GM21528 (cell line): ENCODE results near the gene GTF2I.
A peak's percentile ranks its signal among the peaks of the same experiment; 100 is the strongest.
"Not testable (repeated sequence)": the region's sequence is repeated elsewhere in the genome, so short reads cannot be mapped to it uniquely, and the experiment has no call there.

Source experiments
- ATAC-seq: cut with Tn5 transposase; IDR thresholded peaks from one replicate; pipeline ENCODE4 v1.9.1; 2021; ENCODE audit warnings: mild to moderate bottlenecking, moderate library complexity; ENCODE audit not compliant: unreplicated experiment, low FRiP score

The GTF2I gene

DNA sequence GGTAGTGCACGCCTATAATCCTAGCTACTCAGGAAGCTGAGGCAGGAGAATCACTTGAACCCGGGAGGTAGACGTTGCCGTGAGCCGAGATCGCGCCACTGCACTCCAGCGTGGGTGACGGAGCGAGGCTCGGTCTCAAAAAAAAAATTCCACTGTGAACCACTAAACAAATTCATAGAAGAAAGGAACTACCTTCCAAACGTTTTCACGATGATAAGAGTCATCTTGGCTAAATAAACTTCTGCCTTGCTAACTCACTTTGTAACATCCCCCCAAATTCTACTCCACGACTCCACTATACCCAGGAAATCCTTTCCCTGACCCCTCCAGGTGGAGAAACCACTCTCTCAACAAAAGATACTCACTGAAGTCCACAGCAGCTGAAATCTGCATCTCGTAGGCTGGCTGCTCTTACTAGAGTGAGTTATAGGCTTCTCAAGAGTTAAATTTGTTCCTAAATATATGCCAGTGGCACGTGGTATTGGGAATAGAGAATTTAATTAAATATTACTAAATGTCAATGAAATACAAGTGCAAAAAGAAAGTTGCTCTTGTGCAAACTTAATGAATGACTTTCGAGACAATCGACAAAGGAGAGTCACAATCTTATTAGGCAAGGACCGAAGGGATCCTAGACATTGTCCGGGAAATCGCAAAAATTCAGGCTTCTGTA lies 1.6 kb upstream of the GTF2I start:
- ATAC-seq = no peak

DNA sequence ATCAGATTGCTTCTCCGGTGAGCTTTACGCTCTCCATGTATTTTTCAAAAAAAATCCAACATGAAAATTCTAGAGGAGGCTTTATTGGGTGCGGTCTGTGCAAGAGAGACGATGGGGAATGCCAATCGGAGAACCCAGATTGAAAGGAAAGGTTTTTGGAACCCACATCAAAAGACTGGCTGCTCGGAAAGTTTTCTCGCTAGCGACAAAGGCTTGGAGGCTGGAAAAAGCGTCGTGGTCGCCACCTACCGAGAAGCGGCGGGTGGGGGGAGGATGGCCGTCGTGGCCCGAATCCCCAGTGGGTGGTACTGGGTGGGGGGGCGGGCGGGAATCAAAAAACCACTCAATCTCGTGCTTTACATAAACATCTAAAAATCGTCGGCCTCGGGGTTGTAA lies 1.1 kb upstream of the GTF2I start:
- no peak for ATAC-seq

DNA sequence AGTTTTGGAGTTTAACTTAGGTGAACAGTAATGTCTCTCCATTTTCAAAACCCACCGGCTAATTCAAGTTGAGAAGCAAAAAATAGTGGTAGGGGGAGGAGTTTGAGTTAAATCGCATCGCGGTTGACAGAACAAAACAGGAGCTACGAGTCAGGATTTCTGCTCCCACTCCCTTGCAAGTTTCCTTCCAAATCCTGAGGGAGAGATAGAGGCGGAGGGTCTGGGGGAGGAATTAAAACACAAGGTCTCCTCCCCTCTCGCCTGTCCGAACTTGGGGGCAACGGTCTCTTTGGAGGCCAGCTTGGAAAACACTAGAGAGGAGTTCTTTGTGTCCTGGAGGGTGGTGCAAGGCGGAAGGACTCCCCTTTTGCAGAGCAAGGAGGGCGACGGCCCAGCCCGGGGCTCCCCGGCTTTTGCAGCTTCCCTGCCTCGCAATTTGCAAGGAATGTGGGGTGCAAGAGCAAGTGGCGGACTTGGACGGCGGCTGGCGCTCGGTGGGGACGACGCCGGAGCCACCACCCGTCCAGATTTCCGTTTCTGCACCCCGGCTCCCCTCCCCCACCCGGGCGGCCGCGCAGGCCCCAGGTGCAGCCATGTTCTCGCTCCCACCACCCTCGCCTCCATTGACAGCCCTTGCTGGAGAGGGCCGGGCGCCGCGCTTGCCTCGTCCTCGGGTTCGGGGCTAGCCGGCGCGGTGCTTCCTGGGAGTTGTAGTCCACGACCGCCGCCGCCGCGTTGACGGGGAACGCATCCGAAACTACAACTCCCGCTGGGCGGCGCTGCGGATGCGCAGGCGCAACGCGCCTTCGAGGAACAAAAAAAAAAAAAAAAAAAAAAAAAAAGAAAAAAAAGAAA lies 454 bp upstream of the GTF2I start:
- ATAC-seq = peak; percentile 59

DNA sequence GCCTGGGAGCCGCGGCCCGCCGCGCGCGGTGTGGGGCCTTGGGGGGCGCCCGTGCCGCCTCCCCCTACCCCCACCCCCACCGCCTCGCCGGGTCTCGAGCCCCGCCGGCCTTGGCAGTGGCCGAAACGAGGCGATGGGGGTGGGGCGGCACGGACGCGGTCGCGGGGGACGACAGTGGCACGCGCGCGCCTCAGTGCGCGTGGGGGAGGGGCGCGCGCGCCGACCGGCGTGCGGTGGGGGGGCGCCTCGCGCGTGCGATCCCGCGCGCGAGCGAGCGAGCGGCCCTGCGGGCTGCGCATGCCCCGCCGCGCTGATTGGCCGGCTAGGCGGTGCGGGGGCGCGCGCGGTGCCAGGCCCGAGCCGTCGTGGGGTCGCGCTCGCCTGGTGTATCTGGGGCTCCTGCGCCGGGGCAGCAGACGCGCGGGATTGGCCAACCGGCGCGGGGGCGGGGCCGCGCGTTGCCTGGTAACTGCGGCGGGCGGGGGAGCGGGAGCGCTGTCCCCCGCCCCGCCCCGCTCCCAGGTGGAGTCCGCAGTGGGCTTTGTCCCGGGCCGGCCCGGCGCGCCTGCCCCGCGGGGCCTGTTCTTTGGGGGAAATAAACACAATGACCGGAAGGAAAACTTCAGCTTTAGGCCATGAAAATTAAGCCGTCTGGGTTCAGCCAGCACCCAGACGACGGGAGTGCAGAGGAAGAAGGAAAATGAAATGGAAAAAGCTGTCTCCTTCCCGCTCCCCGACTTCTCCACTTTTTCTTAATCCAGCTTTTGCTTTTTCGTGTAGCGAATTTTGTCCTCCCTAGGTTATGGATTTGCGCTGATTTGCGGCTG lies 873 bp downstream of the GTF2I start:
- peak; percentile 45 for ATAC-seq

DNA sequence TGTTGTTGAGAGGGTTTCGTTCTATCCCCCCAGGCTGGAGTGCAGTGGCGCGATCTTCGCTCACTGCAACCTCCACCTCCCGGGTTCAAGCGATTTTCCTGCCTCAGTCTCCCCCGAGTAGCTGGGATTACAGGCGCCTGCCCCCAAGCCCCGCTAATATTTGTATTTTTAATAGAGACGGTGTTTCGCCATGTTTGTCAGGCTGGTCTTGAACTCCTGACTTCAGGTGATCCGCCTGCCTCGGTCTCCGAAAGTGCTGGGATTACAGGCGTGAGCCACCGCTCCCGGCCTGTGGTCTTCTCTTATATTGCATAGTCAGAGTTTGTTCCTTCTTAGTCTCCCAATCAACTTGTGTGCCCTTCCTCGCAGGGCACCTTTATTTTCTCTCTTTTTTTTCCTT lies 2.7 kb downstream of the GTF2I start:
- ATAC-seq = not testable (repeated sequence)

DNA sequence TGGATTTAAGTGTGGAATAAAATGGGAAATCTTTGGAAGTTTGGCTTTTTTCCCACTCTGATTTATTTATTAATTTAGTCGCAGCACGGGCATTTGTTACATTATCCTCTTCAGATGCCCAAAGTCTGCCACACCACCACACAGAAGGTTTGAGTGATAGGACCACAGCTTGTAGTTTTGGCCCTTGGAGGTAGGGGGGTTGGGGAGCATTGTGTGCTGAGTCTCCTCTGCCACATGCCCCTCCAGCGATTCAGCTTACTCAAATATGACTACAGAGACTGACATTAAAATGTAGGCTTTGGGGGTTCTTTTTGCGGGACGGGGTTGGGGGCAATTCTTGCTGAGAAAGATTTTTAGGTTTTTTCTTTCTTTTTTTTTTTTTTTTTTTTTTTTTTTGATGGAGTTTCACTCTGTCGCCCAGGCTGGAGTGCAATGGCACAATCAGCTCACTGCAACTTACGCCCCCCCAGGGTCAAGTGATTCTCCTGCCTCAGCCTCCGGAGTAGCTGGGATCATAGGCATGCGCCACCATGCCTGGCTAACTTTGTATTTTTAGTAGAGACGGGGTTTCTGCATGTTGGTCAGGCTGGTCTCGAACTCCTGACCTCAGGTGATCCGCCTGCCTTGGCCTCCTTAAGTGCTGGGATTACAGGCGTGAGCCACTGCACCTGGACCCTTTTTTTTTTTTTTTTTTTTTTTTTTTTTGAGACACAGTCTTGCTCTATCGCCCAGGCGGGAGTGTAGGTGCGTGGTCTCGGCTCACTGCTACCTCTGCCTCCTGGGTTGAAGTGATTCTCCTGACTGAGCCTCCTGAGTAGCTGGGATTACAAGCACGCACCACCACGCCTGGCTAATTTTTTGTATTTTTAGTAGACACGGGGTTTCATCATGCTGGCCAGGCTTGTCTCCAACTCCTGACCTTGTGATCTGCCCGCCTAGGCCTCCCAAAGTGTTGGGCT lies 4.6 kb downstream of the GTF2I start:
- not testable (repeated sequence) for ATAC-seq

DNA sequence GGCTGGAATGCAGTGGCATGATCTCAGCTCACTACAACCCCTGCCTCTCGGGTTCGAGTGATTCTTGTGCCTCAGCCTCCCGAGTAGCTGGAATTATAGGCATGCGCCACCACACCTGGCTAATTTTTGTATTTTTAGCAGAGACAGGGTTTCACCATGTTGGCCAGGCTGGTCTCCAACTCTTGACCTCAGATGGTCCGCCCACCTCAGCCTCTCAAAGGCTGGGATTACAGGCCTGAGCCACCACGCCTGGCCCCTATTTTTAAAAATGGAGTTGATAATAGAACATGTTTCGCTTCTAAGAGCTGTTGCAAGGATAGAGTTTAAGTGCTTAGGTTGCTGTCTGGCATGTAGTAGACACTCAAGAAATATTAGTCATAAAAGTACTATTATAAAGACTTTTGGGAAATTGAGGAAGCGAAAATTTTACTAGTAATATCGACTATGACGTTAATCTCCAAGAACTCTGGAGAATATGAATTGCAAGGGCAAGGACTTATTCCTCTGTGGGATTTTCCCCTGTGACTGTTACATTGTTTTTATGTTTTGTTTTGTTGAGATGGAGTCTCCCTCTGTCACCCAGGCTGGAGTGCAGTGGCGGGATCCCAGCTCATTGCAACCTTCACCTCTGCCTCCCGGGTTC lies 7.9 kb downstream of the GTF2I start:
- no peak for ATAC-seq

DNA sequence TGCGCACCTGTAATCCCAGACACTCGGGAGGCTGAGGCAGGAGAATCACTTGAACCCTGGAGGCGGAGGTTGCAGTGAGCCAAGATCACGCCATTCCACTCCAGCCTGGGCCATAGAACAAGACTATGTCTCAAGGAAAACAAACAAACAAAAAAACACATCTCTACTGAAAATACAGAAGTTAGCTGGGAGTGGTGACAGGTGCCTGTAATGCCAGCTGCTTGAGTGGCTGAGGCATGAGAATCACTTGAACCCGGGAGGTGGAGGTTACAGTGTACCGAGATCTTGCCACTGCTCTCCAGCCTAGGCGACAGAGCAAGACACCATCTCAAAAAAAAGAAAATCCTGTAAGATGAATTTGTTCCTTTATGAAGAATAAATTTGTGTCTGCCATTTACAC lies 9.5 kb downstream of the GTF2I start:
- not testable (repeated sequence) for ATAC-seq

DNA sequence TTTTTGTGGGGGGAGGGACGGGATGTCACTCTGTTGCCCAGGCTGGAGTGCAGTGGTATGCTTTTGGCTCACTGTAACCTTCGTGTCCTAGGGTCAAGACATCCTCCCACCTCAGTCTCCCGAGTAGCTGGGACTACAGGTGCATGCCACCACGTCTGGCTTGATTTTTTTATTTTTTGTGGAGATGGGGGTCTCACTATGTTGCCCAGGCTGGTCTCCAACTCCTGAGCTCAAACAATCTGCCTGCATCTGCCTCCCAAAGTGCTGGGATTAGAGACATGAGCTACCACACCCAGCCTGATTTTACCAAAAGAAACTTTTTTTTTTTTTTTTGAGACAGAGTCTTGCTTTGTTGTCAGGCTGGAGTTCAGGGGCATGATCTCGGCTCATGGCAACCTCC lies 10.0 kb downstream of the GTF2I start:
- ATAC-seq = not testable (repeated sequence)

DNA sequence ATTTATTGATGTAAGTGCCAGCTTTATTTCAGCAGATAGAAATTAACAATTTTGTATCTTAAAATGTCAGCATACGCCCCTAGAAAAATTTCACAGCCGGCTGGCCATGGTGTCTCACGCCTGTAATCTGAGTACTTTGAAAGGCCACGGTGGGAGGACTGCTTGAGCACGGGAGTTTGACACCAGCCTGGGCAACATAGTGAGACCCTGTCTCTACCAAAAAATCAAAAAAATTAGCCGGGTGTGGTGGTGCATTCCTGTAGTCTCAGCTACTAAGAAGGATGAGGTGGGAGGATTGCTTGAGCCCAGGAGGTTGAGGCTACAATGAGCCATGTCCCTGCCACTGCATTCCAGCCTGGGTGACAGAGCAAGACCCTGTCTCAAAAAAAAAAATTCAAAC lies 14.1 kb downstream of the GTF2I start:
- no peak for ATAC-seq

DNA sequence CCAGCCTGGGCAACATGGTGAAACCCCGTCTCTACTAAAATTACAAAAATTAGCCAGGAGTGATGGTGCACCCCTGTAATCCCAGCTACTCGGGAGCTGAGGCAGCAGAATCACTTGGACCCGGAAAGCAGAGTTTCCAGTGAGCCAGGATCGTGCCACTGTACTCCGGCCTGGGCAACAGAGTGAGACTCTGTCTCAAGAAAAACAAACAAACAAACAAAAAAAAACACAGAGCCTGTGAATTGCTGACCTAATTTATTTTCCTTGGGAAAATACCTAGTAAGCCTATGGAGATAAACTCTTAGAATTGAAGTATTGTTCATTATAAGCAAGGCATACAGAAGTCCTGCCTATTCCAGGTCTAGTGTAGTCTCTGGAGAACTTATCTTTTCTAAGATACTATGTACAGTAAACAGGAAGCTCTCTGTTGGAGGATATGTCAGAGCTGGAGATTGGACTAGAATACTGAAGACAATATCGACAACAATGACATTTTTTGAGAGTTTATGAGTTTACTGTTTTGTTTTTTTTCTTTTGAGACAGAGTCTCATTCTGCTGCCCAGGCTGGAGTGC lies 14.9 kb downstream of the GTF2I start:
- no peak for ATAC-seq

DNA sequence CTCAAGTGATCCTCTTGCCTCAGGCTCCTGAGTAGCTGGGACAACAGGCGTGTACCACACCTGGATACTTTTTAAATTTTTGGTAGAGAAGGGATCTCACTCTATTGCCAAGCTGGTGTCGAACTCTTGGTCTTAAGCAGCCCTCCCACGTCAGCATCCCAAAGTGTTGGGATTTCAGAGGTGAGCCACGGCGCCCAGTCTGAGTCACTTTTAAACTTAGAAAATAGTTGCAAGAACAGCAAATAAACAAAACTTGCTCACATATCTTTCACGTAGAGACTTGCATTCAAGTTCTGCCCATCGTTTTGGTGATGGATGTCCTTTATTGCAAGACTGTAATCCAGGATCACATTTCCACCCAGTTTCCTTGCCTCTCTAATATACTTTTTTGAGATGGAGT lies 16.6 kb downstream of the GTF2I start:
- ATAC-seq = no peak

DNA sequence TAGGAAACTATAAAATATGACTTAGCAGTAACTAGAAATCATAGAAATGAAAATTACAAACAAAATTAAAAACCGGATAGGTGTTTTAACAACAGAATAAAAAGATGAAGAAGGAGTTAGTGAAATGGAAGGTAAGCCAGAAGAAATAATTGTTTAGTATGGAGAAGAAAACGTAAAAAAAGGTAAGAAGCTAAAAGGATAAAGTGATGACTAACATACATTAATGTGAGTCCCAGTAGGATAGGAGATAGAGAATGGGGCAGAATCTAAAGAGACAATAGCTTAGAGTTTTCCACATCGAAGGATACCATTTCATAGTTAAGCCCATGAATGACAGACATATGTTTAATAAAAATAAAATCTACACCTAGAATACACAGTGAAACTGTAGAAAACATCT lies 25.3 kb downstream of the GTF2I start:
- ATAC-seq = no peak

DNA sequence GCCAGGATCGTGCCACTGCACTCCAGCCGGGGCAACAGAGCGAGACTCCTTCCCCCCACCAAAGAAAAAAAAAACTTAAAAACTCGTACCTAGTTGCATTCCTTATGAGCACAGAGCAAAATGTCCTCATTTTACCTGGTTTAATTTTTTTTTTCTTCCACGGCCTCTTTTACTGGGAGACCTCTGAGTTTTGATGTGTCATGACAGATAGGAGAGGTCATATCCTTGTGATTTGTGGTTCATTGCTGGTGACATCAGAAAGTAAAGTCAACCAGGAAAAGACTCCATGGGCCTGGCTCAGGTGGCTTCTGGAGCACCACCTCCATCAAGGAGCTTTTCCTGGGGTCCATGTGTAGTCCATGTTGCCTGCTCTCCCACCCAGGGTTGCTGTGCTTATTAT lies 26.3 kb downstream of the GTF2I start:
- ATAC-seq = no peak

DNA sequence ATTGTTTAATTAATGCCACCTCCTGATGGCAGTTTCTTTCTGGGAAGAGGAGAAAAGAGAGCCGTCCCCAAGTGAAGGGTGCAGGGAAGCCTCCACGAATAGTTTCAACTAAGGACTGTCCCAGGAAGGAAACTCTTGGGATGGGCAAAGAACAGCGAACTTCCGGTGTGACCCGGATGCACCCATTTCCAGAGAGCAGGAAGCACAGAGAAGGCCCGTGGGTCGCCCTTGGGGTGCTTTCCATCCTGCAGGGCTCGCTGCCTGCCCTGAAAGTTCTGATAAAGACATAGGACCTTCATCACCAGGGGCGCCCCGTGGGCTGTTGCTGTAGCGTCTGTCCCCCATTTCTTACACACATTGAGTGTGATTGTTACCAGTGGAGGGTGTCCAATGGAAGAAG lies 27.0 kb downstream of the GTF2I start:
- no peak for ATAC-seq

DNA sequence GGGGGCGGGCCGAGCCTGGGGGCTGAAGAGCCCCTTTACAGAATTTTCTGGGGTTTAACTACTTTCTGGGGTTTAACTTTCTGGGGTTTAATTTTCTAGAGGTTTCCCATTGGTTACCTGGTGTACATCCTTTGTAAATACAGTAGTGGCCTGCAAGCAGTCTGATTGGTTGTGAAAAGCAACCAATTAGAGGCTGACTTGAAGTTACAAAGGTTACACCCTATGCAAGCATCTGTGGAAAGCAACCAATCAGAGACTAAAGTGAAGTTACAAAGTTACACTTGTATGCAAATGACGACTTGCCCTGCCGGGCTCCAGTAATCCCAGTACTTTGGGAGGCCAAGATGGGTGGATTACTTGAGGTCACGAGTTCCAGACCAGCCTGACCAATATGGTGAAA lies 27.4 kb downstream of the GTF2I start:
- no peak for ATAC-seq

DNA sequence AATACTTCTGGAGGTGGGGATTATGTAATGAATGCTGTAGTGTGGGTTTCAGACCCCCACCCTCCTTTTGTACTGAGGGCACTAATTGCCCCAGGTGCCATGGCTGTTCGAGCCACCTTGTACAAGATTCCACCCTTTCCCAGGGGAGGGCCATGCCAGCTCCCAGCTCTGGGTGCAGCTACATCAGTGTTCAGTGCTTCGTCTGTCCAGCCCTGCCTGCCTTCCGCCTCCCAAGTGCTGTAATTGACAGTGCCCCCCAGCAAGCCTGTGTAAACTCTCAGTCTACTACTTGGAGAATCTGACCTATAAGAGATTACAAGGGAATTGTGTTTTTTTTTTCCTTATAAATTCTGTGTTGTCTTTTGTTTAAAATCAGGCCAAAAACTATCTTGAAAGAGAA lies 33.0 kb downstream of the GTF2I start:
- no peak for ATAC-seq

DNA sequence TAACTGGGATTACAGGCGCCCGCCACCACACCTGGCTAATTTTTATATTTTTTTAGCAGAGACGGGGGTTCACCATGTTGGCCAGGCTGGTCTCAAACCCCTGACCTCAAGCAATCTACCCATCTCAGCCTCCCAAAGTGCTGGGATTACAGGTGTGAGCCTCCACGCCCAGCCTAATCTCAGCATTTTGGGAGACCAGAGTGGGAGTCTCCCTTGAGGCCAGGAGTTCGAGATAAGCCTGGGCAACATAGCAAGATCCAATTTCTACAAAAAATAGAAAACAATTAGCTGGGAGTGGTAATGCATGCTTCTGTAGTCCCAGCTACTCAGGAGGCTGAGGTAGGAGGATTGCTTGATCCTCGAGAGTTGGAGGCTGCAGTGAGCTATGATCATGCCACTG lies 46.9 kb downstream of the GTF2I start:
- not testable (repeated sequence) for ATAC-seq

DNA sequence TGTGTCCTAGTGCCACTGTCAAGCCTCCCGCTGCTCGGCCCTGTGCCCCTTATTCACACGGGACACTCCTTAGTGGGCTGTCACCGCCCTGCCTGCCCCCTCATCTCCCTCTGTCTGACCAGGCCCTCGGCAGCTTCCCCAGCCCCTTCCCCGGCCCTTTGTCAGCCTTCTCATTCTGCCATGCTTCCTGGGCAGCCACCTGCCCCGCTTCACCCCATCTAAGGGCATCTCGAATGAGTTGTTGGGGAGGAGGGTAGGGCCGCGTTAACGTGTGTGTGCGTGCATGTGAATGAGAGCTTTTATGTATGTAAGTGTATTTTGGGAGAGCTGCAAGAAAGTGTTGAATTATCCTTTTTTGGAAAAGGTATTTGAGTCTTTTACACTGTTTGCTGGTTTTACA lies 49.7 kb downstream of the GTF2I start:
- no peak for ATAC-seq
